K562 (cell line): ENCODE measurements around the gene UCP3. TPM values are rescaled to one million over a fixed set of nuclear protein-coding genes. Genes with fewer than 3 reads are reported as not detected.

Source experiments
- ASH1L ChIP-seq: fragments of 450-650 bp; IDR thresholded peaks from 2 replicates; pipeline ENCODE4 v1.6.1; 2018; ENCODE audit warnings: borderline replicate concordance, mild to moderate bottlenecking, low read depth; ENCODE audit not compliant: partially characterized antibody
- CBFB ChIP-seq: sonication (generic); formaldehyde crosslinking; IDR thresholded peaks from 2 replicates; pipeline ENCODE4 v1.4.0; 2020; ENCODE audit warnings: mild to moderate bottlenecking, missing genetic modification reagents
- E2F3 ChIP-seq: fragments of 250-450 bp; sonication (Bioruptor Pico); IDR thresholded peaks from 2 replicates; pipeline ENCODE4 v1.4.0; 2020; ENCODE audit warnings: mild to moderate bottlenecking
- HDGF ChIP-seq: fragments of 450-650 bp; IDR thresholded peaks from 2 replicates; pipeline ENCODE4 v1.6.1; 2016
- HINFP ChIP-seq: fragments of 450-650 bp; conservative IDR thresholded peaks from 2 replicates; pipeline ENCODE4 v1.6.1; 2016; ENCODE audit warnings: missing genetic modification characterization, low read depth, mild to moderate bottlenecking, control low read depth, missing compliant biosample characterization
- HMG20B ChIP-seq: fragments of 250-450 bp; sonication (Bioruptor Pico); IDR thresholded peaks from 2 replicates; pipeline ENCODE4 v1.5.0; 2021; ENCODE audit warnings: mild to moderate bottlenecking
- ILK ChIP-seq: fragments of 450-650 bp; IDR thresholded peaks from 2 replicates; pipeline ENCODE4 v1.6.1; 2016; ENCODE audit warnings: missing genetic modification characterization, low read depth, mild to moderate bottlenecking, missing compliant biosample characterization, moderate library complexity, borderline replicate concordance
- KLF13 ChIP-seq: fragments of 450-650 bp; IDR thresholded peaks from 2 replicates; pipeline ENCODE4 v1.6.1; 2016; ENCODE audit warnings: missing genetic modification characterization, low read depth, mild to moderate bottlenecking, missing compliant biosample characterization, moderate library complexity, borderline replicate concordance
- LEF1 ChIP-seq: fragments of 450-650 bp; IDR thresholded peaks from 2 replicates; pipeline ENCODE4 v1.6.1; 2016; ENCODE audit warnings: mild to moderate bottlenecking
- MTA1 ChIP-seq: fragments of 450-650 bp; IDR thresholded peaks from 2 replicates; pipeline ENCODE4 v1.6.1; 2017; ENCODE audit warnings: borderline replicate concordance
- POLR3A ChIP-seq: IDR thresholded peaks from 2 replicates; pipeline ENCODE4 v1.6.1; 2011; ENCODE audit warnings: borderline replicate concordance, mild to moderate bottlenecking, moderate library complexity; ENCODE audit not compliant: insufficient read length, insufficient read depth; ENCODE audit errors: extremely low read depth
- RFX5 ChIP-seq: IDR thresholded peaks from 2 replicates; pipeline ENCODE4 v1.6.1; 2011; ENCODE audit warnings: low read depth, mild to moderate bottlenecking, improper control_type of control experiment, low read length
- RFX7 ChIP-seq: fragments of 250-450 bp; sonication (Bioruptor Pico); IDR thresholded peaks from 2 replicates; pipeline ENCODE4 v1.5.1; 2021; ENCODE audit warnings: mild to moderate bottlenecking
- SMARCA4 ChIP-seq: fragments of 450-650 bp; IDR thresholded peaks from 2 replicates; pipeline ENCODE4 v1.6.1; 2016
- SNIP1 ChIP-seq: fragments of 450-650 bp; IDR thresholded peaks from 2 replicates; pipeline ENCODE4 v1.7.1; 2017; ENCODE audit warnings: low read depth, mild to moderate bottlenecking
- SRF ChIP-seq, 2 experiments: fragments of 250-450, 450-650 bp in 1 of 2; sonication (Bioruptor Pico) in 1 of 2; sonication (generic) in 1 of 2; formaldehyde crosslinking; IDR thresholded peaks; 2 replicates each; pipeline versions ENCODE4 v1.5.0 to v1.5.1; 2020 to 2022; ENCODE audit warnings: mild to moderate bottlenecking in 1 of 2, missing genetic modification reagents in 1 of 2
- TEAD2 ChIP-seq: fragments of 450-650 bp; IDR thresholded peaks from 2 replicates; pipeline ENCODE4 v1.6.1; 2016; ENCODE audit warnings: missing genetic modification characterization, control low read depth, missing compliant biosample characterization
- ZNF384 ChIP-seq: IDR thresholded peaks from 2 replicates; pipeline ENCODE4 v1.6.1; 2012; ENCODE audit warnings: low read depth, low read length, improper control_type of control experiment
- ZNF717 ChIP-seq: fragments of 250-450 bp; sonication (Bioruptor Pico); IDR thresholded peaks from 2 replicates; pipeline ENCODE4 v1.5.0; 2021
- polyA plus RNA-seq, 8 experiments: library from polyadenylated mRNA; depleted of rRNA in 4 of 8; stranded (reverse) in 5 of 8; unstranded in 3 of 8; fragments of >200 nt; fragmentation: Nextera tagmentation in 2 of 8; fragmentation: Illumina TruSeq in 1 of 8; extraction: Ambion mirVana in 2 of 8; extraction: Trizol in 1 of 8; gene quantifications; 2 replicates each; pipeline versions ENCODE4 v1.2.1 to v1.2.3, GENCODE V29; 2011 to 2014; ENCODE audit warnings: inconsistent platforms in 1 of 8, missing spikeins in 1 of 8
- total RNA-seq, 7 experiments: library from RNA; depleted of rRNA in 6 of 7; stranded (reverse); fragments of >200 nt in 6 of 7; fragmentation: Illumina TruSeq in 2 of 7; extraction: Trizol in 2 of 7; gene quantifications; 2 replicates each; pipeline versions ENCODE4 v1.2.1 to v1.2.3, GENCODE V29; 2011 to 2021; ENCODE audit warnings: low replicate concordance in 1 of 7
- TF ChIP-seq, protein P1 (sequence below): fragments of 450-650 bp; formaldehyde crosslinking; IDR thresholded peaks from 2 replicates; pipeline ENCODE4 v1.4.0; 2020; ENCODE audit warnings: mild to moderate bottlenecking, moderate library complexity
- TF ChIP-seq, protein P2 (sequence below): IDR thresholded peaks from 2 replicates; pipeline ENCODE4 v1.6.1; 2016; ENCODE audit warnings: missing genetic modification characterization, missing compliant biosample characterization
- TF ChIP-seq, protein P3 (sequence below), 3 experiments: fragments of 200-800 bp in 1 of 3; sonication (Bioruptor generic) in 1 of 3; sonication (generic) in 1 of 3; formaldehyde crosslinking in 1 of 3; IDR thresholded peaks; 2 replicates each; pipeline versions ENCODE4 v1.6.1 to v1.8.0; 2016 to 2022; ENCODE audit warnings: mild to moderate bottlenecking in 2 of 3, missing compliant biosample characterization in 2 of 3, missing genetic modification characterization in 2 of 3, missing genetic modification reagents in 1 of 3

Gene UCP3
- total and polyA plus RNA-seq, 9 of the 15 experiments (the other 6 are each of a cell fraction or from before 2014, with no cell fraction given), result 0.05 to 0.65 (median 0.25) TPM; not detected in 2

DNA sequence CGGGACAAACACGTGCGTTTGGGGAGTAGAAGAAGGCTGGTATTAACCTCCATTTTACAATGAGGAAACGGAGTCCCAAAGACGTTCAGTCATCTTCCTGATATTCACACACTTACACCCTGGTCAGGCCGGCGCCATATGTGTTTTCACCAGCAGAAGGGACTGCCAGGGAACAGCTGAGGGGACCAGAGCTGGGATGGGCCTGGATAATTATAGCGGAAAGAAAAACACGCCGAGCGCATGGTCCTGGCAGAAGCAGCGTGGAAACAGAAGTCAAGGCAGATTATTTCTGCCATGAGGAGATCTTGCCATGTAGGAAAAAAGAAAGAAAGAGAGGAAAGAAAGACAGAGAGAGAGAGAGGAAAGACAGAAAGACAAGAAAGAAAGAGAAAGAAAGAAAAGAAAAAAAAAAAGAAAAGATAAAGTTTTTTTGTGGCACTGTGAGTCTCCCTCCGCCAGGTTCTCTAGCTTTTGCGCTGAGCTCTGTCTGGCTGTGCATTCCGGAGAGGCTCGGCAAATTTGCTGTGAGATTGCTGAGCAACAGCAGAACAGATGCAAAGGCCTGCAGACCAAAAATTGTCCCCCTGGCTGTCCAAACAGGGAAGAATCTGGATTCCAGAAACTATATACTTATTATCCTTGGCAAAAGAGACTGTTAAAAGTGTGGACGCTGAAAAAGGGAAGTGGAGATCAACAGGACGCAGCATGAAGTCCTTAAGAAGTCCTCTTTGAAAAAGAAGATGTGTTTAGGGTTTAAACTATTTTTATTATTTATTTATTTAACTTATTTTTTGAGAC is 24.9 kb downstream of the UCP3 start (continued):
- TF ChIP-seq ILK (tag) (no peak), ZNF717 (CRISPR knock-in tag) (0 out of 2 replicates have a peak, but pooled peaks have one; percentile 14), MTA1 (peak; percentile 57; the same call in 1 of the 2 replicates), RFX5 (no peak), HMG20B (no peak), KLF13 (0 out of 2 replicates have a peak, but pooled peaks have one; percentile 58), ASH1L (peak; percentile 37), SRF (CRISPR knock-in tag; IDR thresholded peaks at IDR 0.05) (peak in 1 of 2 experiments; percentile 23; a peak in 1 of 4 replicates), POLR3A (no peak), LEF1 (peak; percentile 9; the same call in 1 of the 2 replicates), CBFB (CRISPR knock-in tag) (0 out of 2 replicates have a peak, but pooled peaks have one; percentile 39), E2F3 (CRISPR knock-in tag) (no peak; the same call in 1 of the 2 replicates), SNIP1 (0 out of 2 replicates have a peak, but pooled peaks have one; percentile 23), HDGF (peak; percentile 81; the same call in 1 of the 2 replicates), TEAD2 (tag) (0 out of 2 replicates have a peak, but pooled peaks have one; percentile 49), RFX7 (CRISPR knock-in tag) (peak; percentile 77; the same call in 1 of the 2 replicates), SMARCA4 (0 out of 2 replicates have a peak, but pooled peaks have one; percentile 17), ZNF384 (no peak), HINFP (tag) (peak; percentile 71)
- TF ChIP-seq, protein P1, sequence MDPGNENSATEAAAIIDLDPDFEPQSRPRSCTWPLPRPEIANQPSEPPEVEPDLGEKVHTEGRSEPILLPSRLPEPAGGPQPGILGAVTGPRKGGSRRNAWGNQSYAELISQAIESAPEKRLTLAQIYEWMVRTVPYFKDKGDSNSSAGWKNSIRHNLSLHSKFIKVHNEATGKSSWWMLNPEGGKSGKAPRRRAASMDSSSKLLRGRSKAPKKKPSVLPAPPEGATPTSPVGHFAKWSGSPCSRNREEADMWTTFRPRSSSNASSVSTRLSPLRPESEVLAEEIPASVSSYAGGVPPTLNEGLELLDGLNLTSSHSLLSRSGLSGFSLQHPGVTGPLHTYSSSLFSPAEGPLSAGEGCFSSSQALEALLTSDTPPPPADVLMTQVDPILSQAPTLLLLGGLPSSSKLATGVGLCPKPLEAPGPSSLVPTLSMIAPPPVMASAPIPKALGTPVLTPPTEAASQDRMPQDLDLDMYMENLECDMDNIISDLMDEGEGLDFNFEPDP (CRISPR knock-in tag), result no peak
- TF ChIP-seq, protein P2, sequence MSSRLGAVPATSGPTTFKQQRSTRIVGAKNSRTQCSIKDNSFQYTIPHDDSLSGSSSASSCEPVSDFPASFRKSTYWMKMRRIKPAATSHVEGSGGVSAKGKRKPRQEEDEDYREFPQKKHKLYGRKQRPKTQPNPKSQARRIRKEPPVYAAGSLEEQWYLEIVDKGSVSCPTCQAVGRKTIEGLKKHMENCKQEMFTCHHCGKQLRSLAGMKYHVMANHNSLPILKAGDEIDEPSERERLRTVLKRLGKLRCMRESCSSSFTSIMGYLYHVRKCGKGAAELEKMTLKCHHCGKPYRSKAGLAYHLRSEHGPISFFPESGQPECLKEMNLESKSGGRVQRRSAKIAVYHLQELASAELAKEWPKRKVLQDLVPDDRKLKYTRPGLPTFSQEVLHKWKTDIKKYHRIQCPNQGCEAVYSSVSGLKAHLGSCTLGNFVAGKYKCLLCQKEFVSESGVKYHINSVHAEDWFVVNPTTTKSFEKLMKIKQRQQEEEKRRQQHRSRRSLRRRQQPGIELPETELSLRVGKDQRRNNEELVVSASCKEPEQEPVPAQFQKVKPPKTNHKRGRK, result peak; percentile 99
- TF ChIP-seq, protein P3, sequence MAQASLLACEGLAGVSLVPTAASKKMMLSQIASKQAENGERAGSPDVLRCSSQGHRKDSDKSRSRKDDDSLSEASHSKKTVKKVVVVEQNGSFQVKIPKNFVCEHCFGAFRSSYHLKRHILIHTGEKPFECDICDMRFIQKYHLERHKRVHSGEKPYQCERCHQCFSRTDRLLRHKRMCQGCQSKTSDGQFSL (CRISPR knock-in tag; IDR thresholded peaks at IDR 0.05), result no peak
- TF ChIP-seq, protein P3 (tag; IDR thresholded peaks at IDR 0.05), result peak in 1 of 2 experiments; percentile 66; a peak in 1 of 4 replicates
